Inferior parietal cortex (tissue), 1 donor: ENCODE results near the gene PURA.
A peak's percentile ranks its signal among the peaks of the same experiment; 100 is the strongest.
"Not testable (repeated sequence)": the region's sequence is repeated elsewhere in the genome, so short reads cannot be mapped to it uniquely, and the experiment has no call there.

Experiments
- DNase-seq: peaks from one replicate; pipeline ENCODE4 v3.0.0-alpha.2; 2016; ENCODE audit errors: extremely low spot score

Gene PURA

DNA sequence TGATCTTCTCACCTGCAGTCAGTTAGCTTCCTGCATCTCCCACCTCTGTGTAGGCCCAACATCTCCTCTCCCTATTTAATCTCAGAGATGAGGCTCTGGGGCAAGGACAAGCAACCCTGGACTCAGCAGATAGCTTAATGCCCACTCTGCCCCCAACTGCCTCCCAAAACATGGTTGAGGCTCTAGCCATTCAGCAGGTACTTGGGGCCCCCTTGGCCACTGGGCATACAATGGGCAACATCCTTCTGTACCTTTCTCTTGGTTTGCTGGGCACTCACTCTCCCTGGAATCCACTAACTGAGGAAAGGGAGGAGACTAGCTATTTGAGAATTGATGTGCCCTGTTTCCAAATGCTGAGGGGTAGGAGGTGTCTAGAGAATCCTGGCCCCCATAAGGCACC lies 21.2 kb downstream of the PURA start:
- DNase-seq = no peak

DNA sequence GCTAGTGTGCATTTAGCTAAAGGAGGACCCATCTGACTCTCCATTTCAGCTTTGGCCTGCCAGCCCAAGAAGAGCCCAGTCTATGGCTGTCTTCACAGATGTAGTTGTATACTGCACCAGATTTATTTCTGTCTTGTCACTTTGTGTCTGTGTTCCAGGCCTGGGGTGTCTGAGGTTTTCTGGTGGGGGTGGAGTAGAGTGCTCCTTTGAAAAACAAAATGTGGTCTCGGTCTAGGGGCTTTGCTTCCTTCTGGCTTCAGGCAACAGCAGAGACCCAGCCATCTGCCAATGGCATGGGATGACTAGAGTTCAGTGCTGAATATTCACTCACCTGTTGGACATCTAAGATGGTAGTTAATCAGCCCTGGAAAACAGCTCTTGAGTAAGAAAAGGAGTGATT lies 22.7 kb downstream of the PURA start:
- DNase-seq = no peak

DNA sequence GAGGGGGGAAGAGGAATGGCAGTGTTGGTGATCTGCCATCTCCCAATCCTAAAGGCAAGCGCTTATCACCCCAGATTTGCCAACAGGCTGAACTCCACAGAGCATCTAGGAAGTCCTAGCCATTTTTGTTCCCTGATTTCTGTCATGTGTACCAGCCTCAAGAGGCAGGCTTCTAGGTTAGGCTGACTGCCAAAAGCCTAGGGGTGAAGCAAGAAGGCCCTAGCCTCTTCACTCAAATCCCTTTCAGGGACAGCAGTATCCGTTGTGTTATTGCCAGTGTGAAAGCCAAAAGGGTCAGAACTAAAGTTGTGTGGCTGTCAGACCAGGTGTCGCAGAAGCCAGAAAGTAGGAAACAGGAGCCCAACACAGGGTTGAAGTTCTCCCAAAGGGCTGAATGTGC lies 26.5 kb downstream of the PURA start:
- DNase-seq = no peak

DNA sequence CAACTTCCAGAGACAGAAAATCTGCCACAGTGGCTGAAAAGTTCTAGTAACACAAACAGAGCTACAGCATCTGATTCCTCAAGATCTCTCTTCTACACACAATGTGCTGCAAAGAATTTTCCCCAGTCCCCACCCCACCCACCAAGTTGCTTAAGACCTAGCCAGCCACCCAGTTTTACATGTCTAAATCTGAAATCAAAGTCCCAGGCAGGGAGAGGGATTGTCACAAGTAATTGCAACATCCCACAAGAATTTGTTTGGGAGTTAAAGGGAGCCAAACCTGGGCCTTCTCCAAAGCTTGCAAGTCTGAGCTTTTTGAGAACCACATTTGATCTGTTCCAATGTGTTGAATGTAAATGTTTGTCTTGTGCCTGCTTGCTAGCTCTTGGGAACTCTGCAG lies 27.3 kb downstream of the PURA start:
- DNase-seq = no peak

DNA sequence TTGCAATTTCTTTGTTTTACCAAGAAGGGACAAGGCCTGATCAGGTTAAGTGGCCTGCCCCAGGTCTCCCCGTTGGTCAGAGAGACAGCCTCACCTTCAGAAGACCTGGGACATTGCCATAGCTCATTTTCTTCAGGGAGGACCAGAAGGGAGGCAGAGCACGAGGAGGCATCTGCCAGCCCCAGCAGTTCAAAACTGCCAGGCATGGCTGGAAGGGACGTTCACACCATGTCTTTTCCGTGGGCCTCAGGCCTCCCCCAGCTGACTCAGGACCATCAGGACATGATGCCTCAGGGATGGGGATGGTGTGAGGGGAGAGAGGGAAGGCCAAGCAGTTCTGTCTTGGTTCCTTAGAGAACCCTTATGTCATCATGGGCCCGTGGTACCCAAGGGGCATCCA lies 28.3 kb downstream of the PURA start:
- DNase-seq = no peak

DNA sequence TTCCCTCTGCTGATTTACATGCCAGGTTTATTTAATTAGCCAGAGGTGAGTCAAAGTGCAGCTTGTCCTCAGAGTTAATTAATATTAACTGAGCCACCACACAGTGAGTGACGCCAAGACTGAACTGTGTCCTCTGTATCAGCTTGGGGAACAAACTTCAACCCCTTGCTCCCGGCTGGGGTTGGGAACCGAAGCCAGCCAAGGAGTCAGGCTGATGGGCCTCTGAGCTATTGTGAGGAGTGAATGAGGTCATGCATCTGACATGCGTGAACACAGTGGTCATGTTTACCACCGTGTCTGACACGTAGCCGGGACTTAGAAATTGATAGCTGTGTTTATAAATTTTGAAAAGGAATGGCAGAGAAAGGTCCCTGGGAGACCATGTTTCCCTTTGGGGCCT lies 28.9 kb downstream of the PURA start:
- no peak for DNase-seq

DNA sequence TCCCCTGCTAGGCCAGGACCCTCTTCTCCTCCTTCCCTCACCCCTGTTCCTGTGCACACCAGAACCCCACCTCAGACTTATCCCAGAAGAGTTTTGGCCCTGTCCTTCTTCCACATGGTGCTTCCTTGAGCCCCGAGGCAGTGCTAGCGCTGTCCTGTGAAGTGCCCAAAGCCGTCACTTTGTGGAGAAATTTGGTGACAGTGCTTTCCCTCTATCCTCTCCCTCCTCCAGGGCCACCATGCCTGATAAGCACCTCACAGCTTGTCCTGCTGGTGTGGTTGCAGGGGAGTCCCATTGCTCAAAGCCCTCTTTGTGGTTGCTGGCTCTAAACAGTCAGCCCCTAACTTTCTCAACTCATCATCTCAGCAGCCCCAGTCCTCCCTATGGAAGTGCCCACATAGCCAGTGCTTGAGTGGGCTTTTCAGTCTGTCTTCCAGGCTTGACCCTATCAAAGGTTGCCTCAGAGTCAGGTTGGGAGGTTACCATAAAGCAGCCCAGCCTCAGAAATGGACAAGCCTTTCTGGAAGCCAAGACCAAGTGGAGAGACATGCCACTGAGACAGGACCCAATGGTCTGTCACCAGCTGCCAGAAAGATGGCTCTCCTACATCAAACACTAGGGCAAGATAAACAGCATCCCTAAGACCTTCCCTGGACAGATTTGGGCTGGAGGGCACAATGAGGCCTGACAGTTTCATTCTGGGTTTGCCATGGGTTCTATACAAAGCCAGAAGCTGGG lies 29.8 kb downstream of the PURA start:
- no peak for DNase-seq

DNA sequence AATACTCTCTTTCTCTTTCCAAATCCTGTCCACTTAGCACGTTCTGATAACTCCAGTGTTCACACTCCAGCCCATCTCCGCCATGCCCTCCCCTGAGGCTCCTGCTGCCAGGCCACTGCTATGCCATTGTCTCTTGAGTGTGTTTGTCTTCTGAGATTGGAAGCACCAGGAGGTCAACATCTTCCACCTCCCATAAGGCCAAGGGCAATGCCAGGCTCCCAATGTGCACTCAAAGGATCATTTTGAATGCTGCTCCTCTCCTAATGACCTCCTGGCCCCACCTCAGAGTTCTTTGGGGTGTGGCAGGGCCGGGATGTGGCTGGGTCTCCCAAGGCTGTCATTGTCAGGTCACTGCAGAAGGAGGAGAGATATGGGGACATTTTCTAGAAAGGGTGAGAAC lies 31.3 kb downstream of the PURA start:
- no peak for DNase-seq

DNA sequence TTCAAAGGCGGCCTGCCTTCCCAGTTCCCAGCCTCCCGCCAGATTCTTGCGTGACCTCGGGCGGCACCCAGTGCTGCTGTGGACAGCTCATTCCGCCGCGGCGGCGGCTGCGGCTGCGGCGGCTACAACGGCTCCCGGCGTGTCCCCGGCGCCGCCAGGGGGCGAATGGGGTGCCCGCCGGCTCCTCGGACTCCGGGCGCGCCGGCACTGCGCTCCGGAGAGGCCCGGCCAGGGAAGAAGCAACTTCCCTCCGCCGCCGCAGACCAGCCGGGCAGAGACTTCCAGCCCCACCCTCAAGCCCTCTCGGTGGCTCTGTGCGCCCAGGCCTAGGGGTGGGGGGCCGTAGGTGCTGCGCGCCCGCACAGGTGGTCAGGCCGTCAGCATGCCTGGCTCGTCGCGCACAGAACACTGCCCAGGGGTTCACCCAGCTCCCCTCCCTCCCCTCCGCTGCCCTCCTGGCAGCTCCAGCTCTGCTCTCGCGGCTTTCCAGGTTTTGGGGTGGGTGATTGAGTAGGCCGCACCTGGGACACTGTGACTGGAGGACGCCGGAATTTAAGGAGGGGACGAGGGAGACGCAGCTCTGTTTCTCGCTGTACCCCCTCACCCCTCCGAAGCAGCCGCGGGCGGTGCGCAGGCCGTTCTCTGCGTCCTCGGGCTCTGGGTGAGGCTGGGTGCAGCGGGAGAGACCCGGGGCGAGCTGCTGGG lies 32.1 kb downstream of the PURA start:
- peak; percentile 53 for DNase-seq

DNA sequence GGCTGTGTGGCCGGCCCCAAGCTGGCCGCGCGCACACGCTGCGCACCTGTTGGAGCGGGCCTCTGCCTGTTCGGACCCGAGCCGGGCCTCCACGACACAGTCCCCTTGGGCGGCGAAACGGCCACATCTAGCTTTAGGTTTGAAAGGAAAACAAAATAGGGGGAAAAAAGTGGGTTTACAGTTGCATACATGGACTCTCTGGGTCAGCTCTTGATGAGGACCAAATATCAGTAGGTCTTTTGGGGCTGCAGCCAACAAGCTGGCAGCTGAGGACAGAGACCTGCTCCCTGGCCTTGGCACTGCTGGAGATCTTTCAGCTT lies 32.6 kb downstream of the PURA start:
- DNase-seq = no peak

DNA sequence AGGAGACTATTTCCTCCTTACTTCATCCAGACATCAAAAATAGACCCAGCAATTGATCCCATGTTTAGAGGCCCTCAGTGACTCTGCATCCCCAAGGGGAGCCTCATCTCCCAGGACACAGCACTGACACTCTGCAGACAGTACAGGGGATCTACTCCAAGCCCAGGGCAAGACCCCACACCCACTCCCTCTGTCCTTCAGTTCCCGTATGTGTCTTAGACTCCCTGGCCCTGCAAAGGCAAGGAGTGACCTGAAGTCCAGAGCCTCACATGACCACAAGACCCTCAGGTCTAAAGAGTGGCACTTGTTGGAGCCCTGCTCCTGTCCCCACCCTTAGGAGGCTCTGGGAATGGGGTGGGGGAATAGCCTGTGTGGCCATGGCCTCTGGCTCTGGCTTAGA lies 33.6 kb downstream of the PURA start:
- no peak for DNase-seq

DNA sequence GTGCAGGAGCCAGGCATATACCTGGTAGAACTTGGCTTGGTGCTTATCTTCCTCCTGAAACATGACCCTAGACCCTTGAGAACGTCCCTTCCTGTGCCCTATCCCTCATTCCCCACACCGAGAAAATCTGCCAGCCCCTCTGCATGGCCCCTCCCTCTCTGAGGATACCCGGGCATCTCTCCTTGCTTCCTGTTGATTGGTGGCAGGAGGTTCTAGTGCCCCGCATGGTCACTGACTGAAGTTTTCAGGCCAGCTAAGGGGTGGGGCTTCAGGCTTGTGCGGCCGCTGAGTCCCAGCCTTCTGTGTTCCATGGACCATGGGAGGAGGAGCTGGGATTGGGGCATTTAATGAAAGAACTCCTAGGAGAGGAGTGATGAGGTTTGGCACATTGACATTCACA lies 34.6 kb downstream of the PURA start:
- no peak for DNase-seq

DNA sequence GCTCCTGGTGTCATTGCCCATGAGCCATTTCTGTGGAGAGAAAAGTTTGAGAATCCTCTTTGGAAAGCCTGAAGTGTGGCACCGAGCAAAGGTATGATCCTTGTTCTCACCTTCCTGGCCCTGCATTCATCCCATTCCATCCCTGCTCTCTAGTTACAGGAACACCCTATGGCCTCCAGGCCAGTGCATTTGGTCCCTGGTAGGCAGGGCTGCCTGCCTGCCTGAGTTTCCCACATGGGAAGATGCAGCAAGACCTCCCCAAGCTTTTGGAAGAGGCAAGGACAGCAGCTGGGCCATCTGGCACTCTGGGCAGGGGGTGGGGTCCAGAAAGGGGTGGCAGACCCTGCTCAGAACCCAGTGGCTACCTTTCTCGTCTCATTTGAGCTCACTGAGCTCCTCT lies 36.3 kb downstream of the PURA start:
- DNase-seq = no peak

DNA sequence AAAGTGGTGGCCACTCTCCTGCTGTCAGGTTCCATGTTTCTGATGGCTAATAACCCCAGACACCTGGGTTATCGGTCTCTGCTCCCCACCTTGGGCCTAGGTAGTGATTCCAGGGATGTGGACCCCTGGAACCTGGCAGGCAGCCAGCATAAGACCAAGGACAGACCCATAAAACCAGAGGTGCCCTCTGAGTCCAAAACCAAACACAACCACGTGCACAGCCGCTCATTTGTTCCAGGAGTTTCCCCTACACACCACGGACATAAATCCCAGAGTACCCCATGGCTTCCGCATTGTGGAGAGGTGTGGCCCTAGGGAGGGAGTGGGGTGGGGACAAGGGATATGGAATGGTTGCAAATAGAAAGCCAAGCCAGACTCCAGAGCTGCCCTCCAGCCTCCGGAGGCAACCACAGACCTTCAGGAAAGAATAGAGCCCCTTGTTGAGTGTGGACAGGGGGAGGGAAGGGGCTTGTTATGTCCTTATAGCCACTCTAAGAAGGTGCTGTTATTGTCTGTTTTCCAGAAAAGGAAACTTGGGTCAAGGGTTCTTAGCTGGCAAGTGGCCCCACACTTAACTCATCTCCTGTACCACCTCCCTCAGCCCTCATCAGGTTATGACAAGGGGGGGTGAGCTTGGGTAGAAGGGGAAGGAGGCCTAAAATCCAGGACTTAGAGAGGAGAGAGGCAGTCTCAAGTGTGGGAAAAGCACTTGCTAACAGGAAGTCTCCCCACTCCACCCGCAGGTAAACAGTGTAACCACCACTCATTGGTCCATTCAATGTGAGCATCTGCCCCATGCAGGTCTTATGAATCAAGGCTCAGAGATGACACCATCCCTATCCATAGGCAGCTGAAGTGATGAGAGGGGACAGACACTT lies 37.5 kb downstream of the PURA start:
- no peak for DNase-seq

DNA sequence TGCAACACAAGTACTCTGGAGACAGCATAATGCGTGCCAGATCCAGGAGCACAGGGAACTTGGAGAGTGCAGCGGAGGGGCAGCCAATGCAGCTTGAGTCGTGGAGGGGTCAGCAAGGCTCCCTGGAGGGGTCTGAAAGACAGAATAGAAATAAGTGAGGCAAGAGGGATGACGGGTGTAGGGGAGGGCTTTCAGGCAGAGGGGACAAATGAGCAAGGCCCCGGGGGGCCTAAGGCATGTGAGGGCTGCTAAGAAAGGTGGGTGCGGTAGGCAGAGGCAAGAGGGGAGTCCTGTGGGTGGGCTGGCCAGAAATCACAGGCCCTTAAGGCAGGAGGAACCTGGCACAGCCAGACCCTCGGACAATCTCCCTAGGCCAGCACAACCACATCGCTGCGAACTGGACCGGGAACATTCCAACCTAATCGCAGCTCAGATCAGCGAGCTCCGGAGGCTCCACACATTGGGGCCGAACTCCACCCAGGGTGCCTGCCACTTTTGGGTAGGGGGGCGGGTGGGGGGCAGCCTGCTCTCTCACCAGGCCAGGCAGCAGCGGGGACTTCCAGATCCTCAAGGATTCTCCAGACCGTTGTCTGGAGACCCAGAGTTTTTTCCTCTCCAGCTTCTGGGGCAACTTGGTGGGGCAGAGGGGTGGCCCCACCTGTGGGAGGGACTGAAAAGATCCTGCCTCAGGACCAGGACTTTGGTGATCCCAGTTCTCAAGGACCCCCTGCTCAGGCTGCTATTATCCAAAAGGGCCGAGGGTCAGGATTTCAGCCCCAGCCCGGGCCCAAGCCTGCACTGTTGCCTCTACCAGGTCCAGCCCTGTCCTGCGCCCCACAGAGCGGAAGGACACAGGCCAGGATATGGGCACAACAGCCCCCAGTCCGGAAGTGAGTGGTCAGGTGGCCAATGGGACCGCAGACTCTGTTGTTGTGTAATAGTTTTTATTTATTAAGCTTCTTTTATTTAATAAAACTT lies 38.4 kb downstream of the PURA start:
- DNase-seq = no peak

DNA sequence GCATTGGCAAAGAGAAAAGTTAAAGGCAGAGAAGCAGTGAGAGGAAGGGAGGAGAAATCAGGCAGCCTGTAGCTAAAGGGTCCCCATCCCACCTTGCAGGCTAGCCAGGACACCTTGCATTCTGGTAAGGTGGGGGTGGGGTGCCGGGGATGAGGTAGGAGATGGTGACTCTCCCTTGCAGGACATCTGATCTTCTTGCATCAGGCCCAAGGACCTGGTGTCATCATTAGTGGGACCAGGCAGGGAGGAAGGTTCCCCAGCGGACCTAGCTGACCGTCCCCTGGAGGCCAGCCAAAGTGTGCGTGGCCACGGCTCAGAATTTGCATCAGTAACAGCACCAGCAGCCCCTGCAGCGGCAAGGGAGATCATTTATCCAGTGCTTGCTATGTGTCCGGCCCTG lies 39.3 kb downstream of the PURA start:
- no peak for DNase-seq

DNA sequence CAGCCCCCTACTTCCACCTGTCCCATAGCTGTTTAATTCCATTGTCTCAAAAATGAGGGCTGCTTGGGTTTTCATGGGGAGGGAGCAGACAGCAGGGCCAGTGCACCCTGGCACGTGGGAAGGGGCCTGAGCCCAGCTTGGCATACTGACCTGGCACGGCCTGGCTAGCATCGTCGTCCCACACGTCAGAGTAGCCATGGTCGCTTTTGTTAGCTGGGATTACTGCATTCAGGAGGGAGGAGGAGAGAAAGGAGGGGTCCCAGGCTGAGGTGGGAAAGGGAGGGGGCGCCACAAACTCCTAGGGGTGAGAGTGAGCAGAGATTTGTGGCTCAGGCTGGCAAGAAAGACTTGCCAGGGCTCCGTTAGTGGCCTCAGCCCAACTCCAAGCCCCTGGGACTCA lies 40.0 kb downstream of the PURA start:
- no peak for DNase-seq

DNA sequence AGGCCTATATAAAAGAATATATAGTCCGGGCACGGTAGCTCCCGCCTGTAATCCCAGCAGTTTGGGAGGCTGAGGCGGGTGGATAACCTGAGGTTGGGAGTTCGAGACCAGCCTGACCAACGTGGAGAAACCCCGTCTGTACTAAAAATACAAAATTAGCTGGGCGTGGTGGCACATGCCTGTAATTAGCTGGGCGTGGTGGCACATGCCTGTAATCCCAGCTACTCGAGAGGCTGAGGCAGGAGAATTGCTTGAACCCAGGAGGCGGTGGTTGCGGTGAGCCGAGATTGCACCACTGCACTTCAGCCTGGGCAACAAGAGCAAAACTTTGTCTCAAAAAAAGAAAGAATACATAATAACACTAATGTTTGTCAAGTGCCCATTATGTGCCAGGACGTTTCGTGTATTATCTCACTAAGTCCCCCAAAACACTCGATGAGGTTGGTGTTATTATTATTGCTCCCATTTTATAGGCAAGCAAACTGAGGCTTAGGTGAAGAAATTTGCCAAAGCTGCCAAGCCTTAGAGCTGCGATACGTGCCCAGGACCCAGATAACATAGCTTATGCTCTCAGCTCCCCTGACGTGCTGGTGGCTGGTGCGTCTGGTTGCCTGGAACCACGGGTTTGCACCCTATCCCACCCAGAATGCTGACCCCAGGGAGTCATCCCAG lies 40.9 kb downstream of the PURA start:
- DNase-seq = not testable (repeated sequence)

DNA sequence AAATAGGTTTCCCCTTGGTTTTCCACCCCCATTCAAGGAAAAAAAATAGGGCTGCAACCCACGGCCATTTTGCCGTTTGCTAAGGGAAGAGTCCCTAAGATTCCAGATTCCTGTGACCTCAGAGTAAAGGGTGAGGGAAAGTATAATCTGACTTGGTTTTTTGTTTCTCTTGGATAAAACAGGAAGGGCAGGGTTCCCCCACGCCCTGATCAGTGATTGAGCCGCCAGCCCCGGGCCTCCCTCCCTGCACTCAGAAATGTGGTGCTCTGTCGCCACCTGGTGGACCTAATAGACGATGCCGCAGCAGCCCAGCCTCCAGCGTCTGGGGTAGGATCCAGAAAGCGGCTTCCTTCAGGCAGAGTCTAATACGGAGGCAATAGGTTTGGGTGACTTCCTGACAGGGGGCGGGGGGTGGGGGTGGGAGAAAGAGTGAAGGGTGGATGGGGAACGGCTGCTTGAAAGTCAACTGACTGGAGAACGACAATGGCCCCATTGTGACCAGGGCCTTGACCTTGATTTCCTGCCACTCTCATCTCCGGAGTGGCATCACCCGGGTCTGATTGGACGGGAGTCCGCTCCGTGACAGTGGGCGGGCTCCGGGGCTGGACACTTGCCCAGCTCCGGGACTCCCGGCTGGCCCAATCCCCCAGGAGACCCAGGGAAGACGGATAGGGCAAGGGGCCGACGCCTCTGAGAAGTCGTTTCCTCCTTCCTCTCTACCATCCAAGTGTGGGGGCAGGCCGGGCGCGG lies 43.3 kb downstream of the PURA start:
- DNase-seq = peak; percentile 94
